DOHH2 (cell line): Measurements from ENCODE around the gene STX8.

Experiments used
- EZH2phosphoT487 ChIP-seq: fragments of 200-600 bp; sonication (generic); IDR thresholded peaks from 2 replicates; pipeline ENCODE4 v1.6.1; 2017; ENCODE audit warnings: borderline replicate concordance, mild to moderate bottlenecking, antibody characterized with exemption, low read length, moderate library complexity, mixed read lengths
- TF ChIP-seq, protein P1 (sequence below): fragments of 200-600 bp; sonication (generic); IDR thresholded peaks from one replicate; pipeline ENCODE4 v1.5.1; 2014; ENCODE audit warnings: antibody characterized with exemption, mild to moderate bottlenecking, low read depth, low read length; ENCODE audit not compliant: poor library complexity, severe bottlenecking

DNA sequence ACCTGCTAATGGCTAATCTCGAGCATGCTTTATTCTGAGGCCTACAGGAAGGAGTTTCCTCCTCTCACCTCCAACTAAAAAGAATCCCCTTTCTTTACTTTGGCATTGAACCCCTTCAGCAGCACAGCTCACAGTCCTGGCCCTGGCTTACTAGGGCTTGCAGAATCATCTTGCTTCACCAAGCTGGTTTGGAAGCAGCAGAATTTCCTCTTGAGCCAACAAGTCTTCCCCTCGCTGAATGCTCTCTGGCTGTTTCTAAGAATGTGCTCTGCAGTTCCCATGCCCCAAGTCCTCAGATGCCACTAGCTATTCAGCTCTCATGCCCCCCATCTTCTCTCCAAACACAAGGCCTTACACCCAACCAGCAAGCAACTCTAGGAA is 283.1 kb downstream of the STX8 start:
- TF ChIP-seq EZH2phosphoT487 = no peak
- TF ChIP-seq, protein P1, sequence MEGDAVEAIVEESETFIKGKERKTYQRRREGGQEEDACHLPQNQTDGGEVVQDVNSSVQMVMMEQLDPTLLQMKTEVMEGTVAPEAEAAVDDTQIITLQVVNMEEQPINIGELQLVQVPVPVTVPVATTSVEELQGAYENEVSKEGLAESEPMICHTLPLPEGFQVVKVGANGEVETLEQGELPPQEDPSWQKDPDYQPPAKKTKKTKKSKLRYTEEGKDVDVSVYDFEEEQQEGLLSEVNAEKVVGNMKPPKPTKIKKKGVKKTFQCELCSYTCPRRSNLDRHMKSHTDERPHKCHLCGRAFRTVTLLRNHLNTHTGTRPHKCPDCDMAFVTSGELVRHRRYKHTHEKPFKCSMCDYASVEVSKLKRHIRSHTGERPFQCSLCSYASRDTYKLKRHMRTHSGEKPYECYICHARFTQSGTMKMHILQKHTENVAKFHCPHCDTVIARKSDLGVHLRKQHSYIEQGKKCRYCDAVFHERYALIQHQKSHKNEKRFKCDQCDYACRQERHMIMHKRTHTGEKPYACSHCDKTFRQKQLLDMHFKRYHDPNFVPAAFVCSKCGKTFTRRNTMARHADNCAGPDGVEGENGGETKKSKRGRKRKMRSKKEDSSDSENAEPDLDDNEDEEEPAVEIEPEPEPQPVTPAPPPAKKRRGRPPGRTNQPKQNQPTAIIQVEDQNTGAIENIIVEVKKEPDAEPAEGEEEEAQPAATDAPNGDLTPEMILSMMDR = no peak
